K562 (cell line): ENCODE data around the gene PET100. TPM values are rescaled to one million over a fixed set of nuclear protein-coding genes. Genes with fewer than 3 reads are reported as not detected.
"Not testable (repeated sequence)": the region's sequence is repeated elsewhere in the genome, so short reads cannot be mapped to it uniquely, and the experiment has no call there.

Experiments
- ATAC-seq: fragments of 200-7000 bp; cut with Tn5 transposase; 3 replicates; pipeline ENCODE4 v1.9.1; 2020; ENCODE audit warnings: moderate library complexity
- BruUV-seq: library from RNA; stranded (reverse); fragments of 400-500 nt; replicated peaks from 2 replicates; lab custom pipeline; 2021; lab: Mats Ljungman, UMichigan
- CTCF ChIA-PET: fragments of 300-600 bp; formaldehyde crosslinking; extraction: SDS; loops from one replicate; lab custom pipeline; 2021; ENCODE audit warnings: low intra/inter-chr PET ratio; lab: Yijun Ruan, JAX
- POLR2A ChIA-PET: fragments of 300-600, 350-650 bp; sonication (Branson Sonifier 250); formaldehyde crosslinking; extraction: SDS; loops from one replicate; lab custom pipeline; 2021; ENCODE audit warnings: antibody characterized with exemption, inconsistent platforms; lab: Yijun Ruan, JAX
- DNase-seq, 4 experiments: peaks; one replicate each; pipeline versions ENCODE4 v3.0.0 to v3.0.0-alpha.2; 2011 to 2018; ENCODE audit warnings: low spot score in 3 of 4, mixed read lengths in 3 of 4; ENCODE audit errors: extremely low read depth in 1 of 4
- FAIRE-seq: peaks from 2 replicates; lab custom pipeline; 2011; peaks lifted over from hg19 to GRCh38; lab: Jason Lieb, UNC
- H2AFZ ChIP-seq: 2 replicates; pipeline ENCODE4 v1.6.0; 2011; ENCODE audit warnings: low read depth, low read length, control low read depth, inconsistent platforms
- H3K27ac ChIP-seq: fragments of 200-600 bp; 3 replicates; pipeline ENCODE4 v1.8.0; 2011; ENCODE audit warnings: low read depth, mild to moderate bottlenecking, control low read depth, inconsistent platforms, low read length, moderate library complexity, mixed read lengths; ENCODE audit errors: extremely low read depth
- H3K27me3 ChIP-seq, 2 experiments: fragments of 300-600 bp in 1 of 2; 2 replicates in 1 of 2; 3 replicates in 1 of 2; pipeline versions ENCODE4 v1.6.0 to v1.8.0; 2011; ENCODE audit warnings: inconsistent platforms in 2 of 2, low read length in 2 of 2, mild to moderate bottlenecking in 1 of 2, mixed read lengths in 1 of 2, moderate library complexity in 1 of 2; ENCODE audit not compliant: control insufficient read depth in 2 of 2, insufficient read depth in 2 of 2
- H3K36me3 ChIP-seq: fragments of 300-600 bp; 3 replicates; pipeline ENCODE4 v1.8.0; 2011; ENCODE audit warnings: mild to moderate bottlenecking, low read length, inconsistent platforms; ENCODE audit not compliant: control insufficient read depth, insufficient read depth
- H3K4me1 ChIP-seq, 2 experiments: fragments of 200-600 bp in 1 of 2; replicated peaks in 1 of 2; 2 replicates in 1 of 2; 3 replicates in 1 of 2; pipeline versions ENCODE4 v1.5.1 to v1.8.0; 2011; ENCODE audit warnings: inconsistent platforms in 2 of 2, low read length in 2 of 2, mild to moderate bottlenecking in 1 of 2, mixed read lengths in 1 of 2, moderate library complexity in 1 of 2; ENCODE audit not compliant: control insufficient read depth in 2 of 2, insufficient read depth in 2 of 2
- H3K4me2 ChIP-seq: 2 replicates; pipeline ENCODE4 v1.6.1; 2011; ENCODE audit warnings: low read length, control low read depth, inconsistent platforms, mixed read lengths; ENCODE audit not compliant: insufficient read depth
- H3K4me3 ChIP-seq: fragments of 200-600 bp; sonication (generic), shearing (Covaris generic); 2 replicates; pipeline ENCODE4 v1.5.1; 2016; ENCODE audit warnings: control low read depth, inconsistent platforms
- H3K79me2 ChIP-seq: fragments of 200-600 bp; 3 replicates; pipeline ENCODE4 v1.8.0; 2011; ENCODE audit warnings: low read length, inconsistent platforms; ENCODE audit not compliant: control insufficient read depth, insufficient read depth
- H3K9ac ChIP-seq, 2 experiments: 2 replicates each; pipeline versions ENCODE4 v1.6.0 to v1.6.1; 2011; ENCODE audit warnings: low read depth in 2 of 2, low read length in 2 of 2, control low read depth in 1 of 2, inconsistent platforms in 1 of 2, mild to moderate bottlenecking in 1 of 2, mixed read lengths in 1 of 2; ENCODE audit not compliant: insufficient read depth in 1 of 2
- H3K9me1 ChIP-seq: one replicate; pipeline ENCODE4 v1.6.0; 2011; ENCODE audit warnings: inconsistent platforms, mild to moderate bottlenecking, low read length, moderate library complexity; ENCODE audit not compliant: control insufficient read depth, insufficient read depth
- H3K9me3 ChIP-seq: replicated peaks from 2 replicates; pipeline ENCODE4 v1.5.1; 2011; ENCODE audit warnings: low read depth, low read length, inconsistent platforms; ENCODE audit not compliant: control insufficient read depth, insufficient read depth
- H4K20me1 ChIP-seq: replicated peaks from 2 replicates; pipeline ENCODE4 v1.6.1; 2011; ENCODE audit warnings: low read length, inconsistent platforms, mixed read lengths; ENCODE audit not compliant: control insufficient read depth, insufficient read depth
- POLR2AphosphoS2 ChIP-seq: IDR thresholded peaks from 2 replicates; pipeline ENCODE4 v1.6.1; 2012; ENCODE audit warnings: low read length, improper control_type of control experiment
- POLR2G ChIP-seq: fragments of 200-400 bp; formaldehyde crosslinking; IDR thresholded peaks from 2 replicates; pipeline ENCODE4 v1.6.1; 2017; ENCODE audit warnings: low read depth, mild to moderate bottlenecking, antibody characterized with exemption, low read length, moderate library complexity
- RBFOX2 ChIP-seq: fragments of 200-400 bp; formaldehyde crosslinking; IDR thresholded peaks from 2 replicates; pipeline ENCODE4 v1.6.1; 2017; ENCODE audit warnings: low read depth, mild to moderate bottlenecking, low read length, moderate library complexity
- SRSF9 ChIP-seq: fragments of 200-400 bp; formaldehyde crosslinking; IDR thresholded peaks from 2 replicates; pipeline ENCODE4 v1.6.1; 2017; ENCODE audit warnings: low read depth, low read length, borderline replicate concordance
- WGBS: fragments of 100-300 bp; shearing (Covaris generic); methylation state at CpG from one replicate; pipeline ENCODE4 v1.1.6; 2016; ENCODE audit warnings: low coverage, mixed read lengths; ENCODE audit not compliant: insufficient coverage; ENCODE audit errors: missing lambda C conversion rate; 5-methylcytosine and 5-hydroxymethylcytosine counted together
- in situ Hi-C: fragments of 300-500 bp; cut with MboI; formaldehyde crosslinking; loops from 4 replicates; pipeline ENCODE4 v1.15.0; 2018; ENCODE audit warnings: inconsistent platforms, mixed read lengths
- intact Hi-C: fragments of 100-400 bp; cut with micrococcal nuclease; formaldehyde crosslinking; loops from 2 replicates; pipeline ENCODE4 v1.14.2; 2022
- polyA plus RNA-seq, 8 experiments: library from polyadenylated mRNA; depleted of rRNA in 4 of 8; stranded (reverse) in 5 of 8; unstranded in 3 of 8; fragments of >200 nt; fragmentation: Nextera tagmentation in 2 of 8; fragmentation: Illumina TruSeq in 1 of 8; extraction: Ambion mirVana in 2 of 8; extraction: Trizol in 1 of 8; gene quantifications; 2 replicates each; pipeline versions ENCODE4 v1.2.1 to v1.2.3, GENCODE V29; 2011 to 2014; ENCODE audit warnings: inconsistent platforms in 1 of 8, missing spikeins in 1 of 8
- total RNA-seq, 7 experiments: library from RNA; depleted of rRNA in 6 of 7; stranded (reverse); fragments of >200 nt in 6 of 7; fragmentation: Illumina TruSeq in 2 of 7; extraction: Trizol in 2 of 7; gene quantifications; 2 replicates each; pipeline versions ENCODE4 v1.2.1 to v1.2.3, GENCODE V29; 2011 to 2021; ENCODE audit warnings: low replicate concordance in 1 of 7

Gene PET100
- total and polyA plus RNA-seq, 9 of the 15 experiments (the other 6 are each of a cell fraction or from before 2014, with no cell fraction given) = 62.3 to 351 (median 98.3) TPM

- H3K27me3 ChIP-seq, BruUV-seq, H3K9me3 ChIP-seq, H3K4me2 ChIP-seq, H3K9me1 ChIP-seq, H3K27ac ChIP-seq, H3K4me3 ChIP-seq, H2AFZ ChIP-seq, intact Hi-C loops, in situ Hi-C loops, H3K9ac ChIP-seq, CTCF ChIA-PET: not testable (repeated sequence)
- peak; percentile 82 for ATAC-seq
- peaks cover 0 to 65% of the 10 kb centered on the region in 2 experiments; a peak in 4 of 5 replicates for H3K4me1 ChIP-seq
- TF ChIP-seq POLR2AphosphoS2 (0 out of 2 replicates have a peak, but pooled peaks have one; percentile 60), POLR2G (peak; percentile 33), RBFOX2 (peak; percentile 68)
- peak; percentile 76 to 94 (median 86) for DNase-seq
- FAIRE-seq = peak; percentile 91
- WGBS = 60% methylated on average over 5 of the region's 10 CpGs
- H4K20me1 ChIP-seq = peaks cover 19% of the 10 kb centered on the region
- peaks cover 70% of the 10 kb centered on the region; the same call in 2 of the 3 replicates for H3K36me3 ChIP-seq
- POLR2A ChIA-PET = interaction anchor here (1.2 to 2.0 kb wide), 2 partner anchors 9 to 14 kb away, joined by 5 to 8 read pairs; partner anchors contain the start of genes PET100 and XAB2
- H3K79me2 ChIP-seq = peaks cover 17% of the 10 kb centered on the region
Measured at GRCh38 chr19:7643629-7644549, 14.3 kb downstream of the PET100 start.

DNA sequence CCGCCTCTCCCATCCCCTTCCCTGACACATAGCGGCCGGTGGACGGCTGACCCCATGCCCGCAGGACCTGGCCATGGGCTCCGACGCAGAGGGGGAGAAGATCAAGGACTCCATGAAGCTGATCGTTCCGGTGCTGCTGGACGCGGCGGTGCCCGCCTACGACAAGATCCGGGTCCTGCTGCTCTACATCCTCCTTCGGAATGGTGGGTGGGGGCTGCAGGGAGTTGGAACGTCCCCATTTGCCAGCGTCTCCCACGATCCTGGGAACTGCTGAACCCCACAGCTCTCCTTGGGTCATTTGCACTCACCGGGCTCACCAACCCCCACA, 14.9 kb downstream of the PET100 start:
- 97% methylated on average over 10 of the region's 20 CpGs for WGBS
- BruUV-seq = no TSS peak
- CTCF ChIA-PET = no interaction called here

More for the DNA sequence above, 14.9 kb downstream of the PET100 start:
- Histone ChIP-seq H2AFZ (no peak overlapping the region), H3K27ac (no peak overlapping the region), H4K20me1 (peaks cover 15% of the 10 kb centered on the region), H3K9me1 (no peaks in the 10 kb centered on the region), H3K9me3 (peaks cover 6% of the 10 kb centered on the region; the same call in 1 of the 2 replicates), H3K4me2 (no peak overlapping the region), H3K27me3 (no peaks in the 10 kb centered on the region; a peak in 1 of 5 replicates), H3K79me2 (peaks cover 11% of the 10 kb centered on the region), H3K36me3 (peaks cover 64% of the 10 kb centered on the region; the same call in 2 of the 3 replicates), H3K9ac (no peak overlapping the region), H3K4me3 (no peak overlapping the region), H3K4me1 (peaks cover 0 to 61% of the 10 kb centered on the region in 2 experiments; a peak in 4 of 5 replicates)
- DNase-seq (no peak), FAIRE-seq (no peak), ATAC-seq (no peak)
- in situ Hi-C loops = no loop called here
- intact Hi-C loops = no loop called here
- TF ChIP-seq SRSF9 (no peak), RBFOX2 (peak; percentile 19; the same call in 1 of the 2 replicates), POLR2G (peak; percentile 37; the same call in 1 of the 2 replicates)
- POLR2A ChIA-PET = interaction anchor here (1.2 to 2.0 kb wide), 2 partner anchors 10 to 15 kb away, joined by 5 to 8 read pairs; partner anchors contain the start of genes PET100 and XAB2
